RCC 7860 (cell line): ENCODE data around the gene HSFX1.
"Not testable (repeated sequence)": the region's sequence is repeated elsewhere in the genome, so short reads cannot be mapped to it uniquely, and the experiment has no call there.

Experiments
- DNase-seq: peaks from one replicate; pipeline ENCODE4 v3.0.0-alpha.2; 2015; ENCODE audit warnings: low spot score
- FAIRE-seq: peaks from 2 replicates; lab custom pipeline; 2012; peaks lifted over from hg19 to GRCh38; lab: Jason Lieb, UNC

The HSFX1 gene

DNA sequence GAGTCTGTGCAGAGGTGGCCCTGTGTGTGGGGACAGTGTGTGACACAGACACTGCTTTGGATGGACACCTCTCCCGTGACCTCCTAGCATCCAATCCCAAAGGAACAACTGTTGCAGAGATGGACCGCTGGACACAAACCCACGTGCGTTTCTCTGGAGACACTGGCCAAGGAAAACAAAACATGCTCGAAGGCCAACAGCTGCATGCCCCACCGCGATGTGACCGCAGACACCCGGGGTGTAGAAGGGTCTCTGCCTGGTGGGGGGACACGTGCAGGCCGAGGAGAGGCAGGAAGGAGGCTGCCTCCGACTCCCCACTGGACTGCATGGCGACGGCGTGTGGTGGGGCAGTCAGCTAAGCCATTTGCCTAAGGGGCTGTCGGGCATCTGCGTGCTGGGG is at the start of gene HSFX1:
TSS of gene HSFX1 (plus strand) at position 301 of the 400 bp plus-strand sequence. CDS start 614 bp downstream, outside the sequence.
- not testable (repeated sequence) for DNase-seq, FAIRE-seq

GRCh38 chrX:149727308-149727707 is 46.6 kb upstream of the HSFX1 start:
- FAIRE-seq, DNase-seq: not testable (repeated sequence)

- not testable (repeated sequence) for FAIRE-seq, DNase-seq
Measured at GRCh38 chrX:149742269-149742668, 31.6 kb upstream of the HSFX1 start.

GRCh38 chrX:149746390-149747007 is 27.4 kb upstream of the HSFX1 start:
- DNase-seq, FAIRE-seq: not testable (repeated sequence)

DNA sequence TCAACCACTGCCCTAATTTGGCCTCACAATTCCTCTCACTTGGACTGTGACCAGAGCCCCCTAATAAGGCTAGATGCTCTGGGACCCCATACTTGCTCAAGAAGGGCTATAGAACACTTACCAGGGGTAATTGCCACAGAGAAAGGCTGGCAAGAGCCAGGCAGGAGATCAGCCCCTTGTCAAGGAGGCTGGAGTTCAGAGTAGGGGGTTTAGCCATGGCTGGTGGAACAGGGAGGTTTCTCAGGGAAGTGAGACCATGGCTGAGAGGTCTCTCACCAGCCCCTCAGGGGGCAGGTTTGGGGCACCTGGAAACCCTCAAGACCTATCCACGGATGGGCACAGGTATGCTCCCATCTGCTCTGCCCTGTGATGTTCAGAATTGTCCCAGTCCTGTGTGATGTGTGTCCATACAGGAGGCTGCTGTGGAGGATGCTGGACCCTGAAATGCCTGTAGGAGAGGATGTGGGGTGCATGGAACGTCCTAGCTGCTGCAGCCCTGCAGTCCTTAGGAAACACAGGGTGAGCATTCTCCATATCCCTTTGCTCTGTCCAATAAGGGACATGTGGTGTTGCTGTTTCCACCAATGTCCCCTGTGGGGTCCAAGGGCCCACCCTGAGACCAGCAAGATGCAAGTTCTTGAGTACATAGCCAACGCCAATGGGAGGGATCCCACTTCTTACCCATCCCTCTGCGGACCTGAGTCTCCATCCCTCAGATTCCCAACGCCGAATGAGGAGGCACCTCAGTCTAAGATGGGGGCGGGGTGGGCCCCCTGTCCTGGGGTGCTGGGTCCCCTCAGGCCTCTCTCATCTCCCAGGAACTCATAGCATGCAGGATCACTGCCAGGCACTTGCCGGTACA is 16.4 kb upstream of the HSFX1 start:
- no peak for FAIRE-seq
- DNase-seq: no peak

DNA sequence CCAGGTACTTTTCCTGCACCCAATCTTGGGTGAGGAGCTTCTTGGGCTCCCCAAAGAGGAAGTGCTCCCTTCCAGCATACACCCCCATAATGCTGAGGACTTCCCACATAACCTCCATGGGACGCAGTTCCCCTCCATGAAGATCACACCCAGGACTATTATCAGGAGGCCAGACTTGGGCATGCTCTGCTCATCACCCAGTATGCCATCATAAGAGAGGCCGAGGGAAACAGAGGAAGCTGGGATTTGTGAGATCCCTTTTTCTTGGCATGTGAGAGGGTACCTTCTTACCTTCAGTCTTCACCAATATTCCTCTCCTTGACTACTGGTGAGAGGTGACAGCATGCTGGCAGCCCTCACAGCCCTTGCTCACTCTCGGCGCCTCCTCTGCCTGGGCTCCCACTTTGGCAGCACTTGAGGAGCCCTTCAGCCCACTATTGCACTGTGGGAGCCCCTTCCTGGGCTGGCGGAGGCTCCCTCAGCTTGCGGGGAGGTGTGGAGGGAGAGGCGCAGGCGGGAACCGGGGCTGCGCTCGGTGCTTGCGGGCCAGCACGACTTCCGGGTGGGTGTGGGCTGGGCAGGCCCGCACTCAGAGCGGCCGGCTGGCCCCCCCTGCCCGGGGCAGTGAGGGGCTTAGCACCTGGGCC is 15.7 kb upstream of the HSFX1 start:
- no peak for FAIRE-seq
- no peak for DNase-seq

GRCh38 chrX:149758715-149759078 is 15.2 kb upstream of the HSFX1 start:
- not testable (repeated sequence) for FAIRE-seq, DNase-seq

DNA sequence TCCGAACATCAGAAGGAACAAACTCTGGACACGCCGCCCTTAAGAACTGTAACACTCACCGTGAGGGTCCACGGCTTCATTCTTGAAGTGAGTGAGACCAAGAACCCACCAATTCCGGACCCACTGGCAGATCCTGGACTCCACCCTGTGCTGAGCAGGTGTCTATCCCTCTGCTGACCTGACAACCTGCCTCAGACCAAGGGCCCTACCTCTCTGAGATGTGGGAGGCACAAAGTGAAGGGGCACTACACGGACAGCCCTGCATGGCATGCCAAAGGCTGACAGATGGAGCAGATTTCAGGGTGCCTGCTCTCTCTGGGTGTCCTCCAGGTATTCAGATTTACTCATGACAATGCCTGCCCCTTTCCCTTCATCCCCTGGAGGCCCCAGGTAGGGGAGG is 14.0 kb upstream of the HSFX1 start:
- FAIRE-seq (no peak), DNase-seq (no peak)

DNA sequence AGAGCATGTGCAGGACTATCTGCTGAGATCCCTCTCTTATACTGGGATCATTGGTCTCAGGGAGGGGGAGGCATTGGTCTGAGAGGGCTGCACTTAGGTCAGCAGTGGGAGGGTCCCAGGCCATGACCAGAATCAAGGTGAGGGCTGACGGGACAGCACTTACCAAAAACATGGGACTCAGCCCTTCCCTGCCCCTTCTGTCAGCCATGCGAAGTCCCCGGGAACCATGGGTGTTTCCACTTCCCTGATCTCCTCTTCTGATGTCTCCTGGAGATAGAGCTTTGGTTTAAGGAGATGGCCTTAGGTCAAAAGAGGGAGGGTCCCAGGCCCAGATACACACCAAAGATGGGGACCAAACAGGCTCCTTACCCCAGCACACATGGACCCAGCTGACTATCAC is 12.9 kb upstream of the HSFX1 start:
- DNase-seq (no peak), FAIRE-seq (no peak)

- DNase-seq, FAIRE-seq: not testable (repeated sequence)
Measured at GRCh38 chrX:149761858-149762674, 11.8 kb upstream of the HSFX1 start.

DNA sequence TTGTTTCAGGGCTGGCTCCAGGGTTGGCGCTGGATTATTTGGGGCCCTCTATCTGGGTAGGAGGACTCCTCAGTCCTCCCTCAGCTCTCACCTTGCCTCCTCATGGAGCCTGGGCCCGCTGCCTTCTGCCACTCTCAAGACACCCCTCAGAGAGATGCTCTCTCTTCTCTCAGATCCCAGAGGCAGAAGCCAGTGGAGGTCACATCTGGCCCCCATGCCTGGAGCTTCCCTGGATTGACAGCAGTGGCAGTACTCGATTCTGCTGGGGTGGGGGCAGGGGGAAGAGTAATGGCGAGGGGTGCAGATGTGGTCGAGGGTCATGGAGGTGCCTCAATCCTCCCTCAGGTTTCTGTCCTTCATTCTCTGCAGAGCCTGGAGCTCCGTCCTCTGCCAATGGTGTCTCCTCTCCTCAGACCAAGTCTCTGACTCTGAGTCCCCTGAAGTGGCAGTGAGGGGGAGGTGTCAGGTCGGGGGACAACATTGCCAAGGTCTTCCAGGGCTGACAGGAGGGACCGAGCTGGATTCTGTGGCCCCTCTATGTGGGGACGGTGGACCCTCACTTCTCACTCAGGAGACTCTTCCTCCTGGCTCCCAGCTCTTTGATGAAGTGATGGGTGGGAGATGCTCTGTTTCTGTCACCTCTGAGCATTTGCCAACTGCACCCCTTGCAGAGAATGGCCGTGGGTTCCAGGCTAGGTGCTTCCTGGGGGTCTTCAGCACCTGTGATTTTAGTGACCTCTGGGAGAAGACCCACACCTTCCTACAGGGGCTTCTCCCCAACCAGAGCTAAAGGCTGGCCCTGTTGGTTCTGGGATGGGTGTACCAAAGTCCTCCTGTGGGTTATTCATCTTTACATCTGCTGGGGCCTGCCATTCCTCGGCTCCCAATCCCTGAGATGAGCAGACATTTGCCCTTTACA is 10.9 kb upstream of the HSFX1 start:
- DNase-seq (no peak), FAIRE-seq (no peak)

DNA sequence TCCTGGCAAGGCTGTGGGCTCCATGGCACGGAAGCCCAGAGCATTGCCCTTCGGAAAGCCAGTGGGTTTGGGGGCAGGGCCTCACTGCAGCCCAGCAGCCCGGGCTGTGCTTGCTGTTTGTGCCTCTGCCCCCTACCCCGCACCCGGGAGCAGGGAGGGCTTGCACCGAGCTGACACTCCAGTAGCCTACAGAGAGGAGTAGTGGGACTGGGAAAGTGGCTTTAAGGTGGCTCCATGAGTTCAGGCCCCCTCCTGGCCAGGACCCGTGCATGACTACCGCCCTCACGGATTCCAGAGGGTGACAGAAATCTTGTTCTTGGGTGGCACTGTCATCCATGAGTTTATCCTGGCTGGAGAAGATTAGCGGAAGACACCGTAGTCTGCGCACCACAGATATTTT is 3.5 kb upstream of the HSFX1 start:
- not testable (repeated sequence) for DNase-seq, FAIRE-seq

GRCh38 chrX:149773026-149773425 is 842 bp upstream of the HSFX1 start:
- DNase-seq, FAIRE-seq: not testable (repeated sequence)

GRCh38 chrX:149777999-149778398 is 4.1 kb downstream of the HSFX1 start:
- FAIRE-seq, DNase-seq: not testable (repeated sequence)

DNA sequence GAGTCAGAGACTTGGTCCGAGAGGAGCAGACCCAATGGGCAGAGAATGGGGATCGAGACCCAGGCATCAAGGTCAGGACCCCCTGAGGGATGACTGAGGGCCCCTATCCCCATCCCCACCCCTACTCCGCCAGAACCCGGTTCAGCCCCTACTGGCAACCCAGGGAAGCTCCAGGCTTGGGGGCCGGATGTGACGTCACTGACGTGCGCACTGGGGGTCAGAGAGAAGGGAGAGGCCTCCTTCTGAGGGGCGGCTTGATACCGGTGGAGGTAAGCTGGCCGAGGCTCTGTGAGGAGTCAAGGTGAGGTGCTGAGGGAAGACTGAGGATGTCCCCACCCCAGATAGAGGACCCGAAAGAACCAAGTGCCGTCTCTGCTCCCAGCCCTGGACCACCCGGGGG is 7.9 kb downstream of the HSFX1 start, which contains the start of gene MAGEA9:
TSS of gene MAGEA9 (plus strand) at position 204 of the 400 bp plus-strand sequence. CDS start 4,281 bp downstream, outside the sequence.
- not testable (repeated sequence) for FAIRE-seq, DNase-seq

GRCh38 chrX:149795531-149795930 is 21.7 kb downstream of the HSFX1 start:
- DNase-seq, FAIRE-seq: not testable (repeated sequence)

GRCh38 chrX:149799095-149799714 is 25.3 kb downstream of the HSFX1 start:
- no peak for DNase-seq
- no peak for FAIRE-seq

DNA sequence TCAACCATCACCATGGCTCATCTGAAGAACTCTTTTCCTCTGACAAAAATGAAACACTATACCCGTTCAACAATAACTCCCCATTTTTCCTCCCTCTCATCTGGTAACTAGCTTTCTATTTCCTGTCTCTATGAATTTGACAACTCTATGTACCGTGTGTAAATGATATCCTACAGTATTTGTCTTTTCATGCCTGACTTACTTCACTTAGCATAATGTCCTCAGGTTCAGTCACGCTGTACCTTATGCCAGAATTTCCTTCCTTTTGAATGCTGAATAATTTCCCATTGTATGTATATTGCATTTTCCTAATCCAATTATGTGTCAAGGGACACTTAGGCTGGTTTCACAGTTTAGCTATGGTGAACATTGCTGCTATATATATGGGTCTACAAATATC is 26.1 kb downstream of the HSFX1 start:
- FAIRE-seq (no peak), DNase-seq (no peak)
